K562 (cell line): ENCODE results near the gene NRP2. TPM values are rescaled to one million over a fixed set of nuclear protein-coding genes. Genes with fewer than 3 reads are reported as not detected.
A peak's percentile ranks its signal among the peaks of the same experiment; 100 is the strongest.

ENCODE experiments used
- ATAC-seq: fragments of 200-7000 bp; cut with Tn5 transposase; 3 replicates; pipeline ENCODE4 v1.9.1; 2020; ENCODE audit warnings: moderate library complexity
- BruUV-seq: library from RNA; stranded (reverse); fragments of 400-500 nt; replicated peaks from 2 replicates; lab custom pipeline; 2021; lab: Mats Ljungman, UMichigan
- CTCF ChIA-PET: fragments of 300-600 bp; formaldehyde crosslinking; extraction: SDS; loops from one replicate; lab custom pipeline; 2021; ENCODE audit warnings: low intra/inter-chr PET ratio; lab: Yijun Ruan, JAX
- POLR2A ChIA-PET: fragments of 300-600, 350-650 bp; sonication (Branson Sonifier 250); formaldehyde crosslinking; extraction: SDS; loops from one replicate; lab custom pipeline; 2021; ENCODE audit warnings: antibody characterized with exemption, inconsistent platforms; lab: Yijun Ruan, JAX
- DNase-seq, 4 experiments: peaks; one replicate each; pipeline versions ENCODE4 v3.0.0 to v3.0.0-alpha.2; 2011 to 2018; ENCODE audit warnings: low spot score in 3 of 4, mixed read lengths in 3 of 4; ENCODE audit errors: extremely low read depth in 1 of 4
- FAIRE-seq: peaks from 2 replicates; lab custom pipeline; 2011; peaks lifted over from hg19 to GRCh38; lab: Jason Lieb, UNC
- H2AFZ ChIP-seq: 2 replicates; pipeline ENCODE4 v1.6.0; 2011; ENCODE audit warnings: low read depth, low read length, control low read depth, inconsistent platforms
- H3K27ac ChIP-seq: fragments of 200-600 bp; 3 replicates; pipeline ENCODE4 v1.8.0; 2011; ENCODE audit warnings: low read depth, mild to moderate bottlenecking, control low read depth, inconsistent platforms, low read length, moderate library complexity, mixed read lengths; ENCODE audit errors: extremely low read depth
- H3K27me3 ChIP-seq, 2 experiments: fragments of 300-600 bp in 1 of 2; 2 replicates in 1 of 2; 3 replicates in 1 of 2; pipeline versions ENCODE4 v1.6.0 to v1.8.0; 2011; ENCODE audit warnings: inconsistent platforms in 2 of 2, low read length in 2 of 2, mild to moderate bottlenecking in 1 of 2, mixed read lengths in 1 of 2, moderate library complexity in 1 of 2; ENCODE audit not compliant: control insufficient read depth in 2 of 2, insufficient read depth in 2 of 2
- H3K36me3 ChIP-seq: fragments of 300-600 bp; 3 replicates; pipeline ENCODE4 v1.8.0; 2011; ENCODE audit warnings: mild to moderate bottlenecking, low read length, inconsistent platforms; ENCODE audit not compliant: control insufficient read depth, insufficient read depth
- H3K4me1 ChIP-seq, 2 experiments: fragments of 200-600 bp in 1 of 2; replicated peaks in 1 of 2; 2 replicates in 1 of 2; 3 replicates in 1 of 2; pipeline versions ENCODE4 v1.5.1 to v1.8.0; 2011; ENCODE audit warnings: inconsistent platforms in 2 of 2, low read length in 2 of 2, mild to moderate bottlenecking in 1 of 2, mixed read lengths in 1 of 2, moderate library complexity in 1 of 2; ENCODE audit not compliant: control insufficient read depth in 2 of 2, insufficient read depth in 2 of 2
- H3K4me2 ChIP-seq: 2 replicates; pipeline ENCODE4 v1.6.1; 2011; ENCODE audit warnings: low read length, control low read depth, inconsistent platforms, mixed read lengths; ENCODE audit not compliant: insufficient read depth
- H3K4me3 ChIP-seq: fragments of 200-600 bp; sonication (generic), shearing (Covaris generic); 2 replicates; pipeline ENCODE4 v1.5.1; 2016; ENCODE audit warnings: control low read depth, inconsistent platforms
- H3K79me2 ChIP-seq: fragments of 200-600 bp; 3 replicates; pipeline ENCODE4 v1.8.0; 2011; ENCODE audit warnings: low read length, inconsistent platforms; ENCODE audit not compliant: control insufficient read depth, insufficient read depth
- H3K9ac ChIP-seq, 2 experiments: 2 replicates each; pipeline versions ENCODE4 v1.6.0 to v1.6.1; 2011; ENCODE audit warnings: low read depth in 2 of 2, low read length in 2 of 2, control low read depth in 1 of 2, inconsistent platforms in 1 of 2, mild to moderate bottlenecking in 1 of 2, mixed read lengths in 1 of 2; ENCODE audit not compliant: insufficient read depth in 1 of 2
- H3K9me1 ChIP-seq: one replicate; pipeline ENCODE4 v1.6.0; 2011; ENCODE audit warnings: inconsistent platforms, mild to moderate bottlenecking, low read length, moderate library complexity; ENCODE audit not compliant: control insufficient read depth, insufficient read depth
- H3K9me3 ChIP-seq: replicated peaks from 2 replicates; pipeline ENCODE4 v1.5.1; 2011; ENCODE audit warnings: low read depth, low read length, inconsistent platforms; ENCODE audit not compliant: control insufficient read depth, insufficient read depth
- H4K20me1 ChIP-seq: replicated peaks from 2 replicates; pipeline ENCODE4 v1.6.1; 2011; ENCODE audit warnings: low read length, inconsistent platforms, mixed read lengths; ENCODE audit not compliant: control insufficient read depth, insufficient read depth
- HDAC3 ChIP-seq: fragments of 450-650 bp; IDR thresholded peaks from 2 replicates; pipeline ENCODE4 v1.6.1; 2018; ENCODE audit warnings: borderline replicate concordance, mild to moderate bottlenecking, moderate library complexity; ENCODE audit not compliant: partially characterized antibody
- NFATC3 ChIP-seq: fragments of 450-650 bp; IDR thresholded peaks from 2 replicates; pipeline ENCODE4 v1.6.1; 2017; ENCODE audit warnings: mild to moderate bottlenecking
- RBM25 ChIP-seq: fragments of 200-400 bp; formaldehyde crosslinking; IDR thresholded peaks from 2 replicates; pipeline ENCODE4 v1.6.1; 2018; ENCODE audit warnings: low read length, low read depth, moderate library complexity; ENCODE audit not compliant: severe bottlenecking
- SRSF1 ChIP-seq: fragments of 200-400 bp; formaldehyde crosslinking; IDR thresholded peaks from 2 replicates; pipeline ENCODE4 v1.6.1; 2017; ENCODE audit warnings: mild to moderate bottlenecking, low read depth, low read length, moderate library complexity
- TEAD1 ChIP-seq, 2 experiments: fragments of 450-650 bp in 1 of 2; sonication (generic) in 1 of 2; formaldehyde crosslinking; IDR thresholded peaks; 2 replicates each; pipeline versions ENCODE4 v1.4.0 to v1.8.0; 2020 to 2022; ENCODE audit warnings: mild to moderate bottlenecking in 2 of 2, missing genetic modification reagents in 1 of 2
- ZNF384 ChIP-seq: IDR thresholded peaks from 2 replicates; pipeline ENCODE4 v1.6.1; 2012; ENCODE audit warnings: low read depth, low read length, improper control_type of control experiment
- WGBS: fragments of 100-300 bp; shearing (Covaris generic); methylation state at CpG from one replicate; pipeline ENCODE4 v1.1.6; 2016; ENCODE audit warnings: low coverage, mixed read lengths; ENCODE audit not compliant: insufficient coverage; ENCODE audit errors: missing lambda C conversion rate; 5-methylcytosine and 5-hydroxymethylcytosine counted together
- in situ Hi-C: fragments of 300-500 bp; cut with MboI; formaldehyde crosslinking; loops from 4 replicates; pipeline ENCODE4 v1.15.0; 2018; ENCODE audit warnings: inconsistent platforms, mixed read lengths
- intact Hi-C: fragments of 100-400 bp; cut with micrococcal nuclease; formaldehyde crosslinking; loops from 2 replicates; pipeline ENCODE4 v1.14.2; 2022
- polyA plus RNA-seq, 8 experiments: library from polyadenylated mRNA; depleted of rRNA in 4 of 8; stranded (reverse) in 5 of 8; unstranded in 3 of 8; fragments of >200 nt; fragmentation: Nextera tagmentation in 2 of 8; fragmentation: Illumina TruSeq in 1 of 8; extraction: Ambion mirVana in 2 of 8; extraction: Trizol in 1 of 8; gene quantifications; 2 replicates each; pipeline versions ENCODE4 v1.2.1 to v1.2.3, GENCODE V29; 2011 to 2014; ENCODE audit warnings: inconsistent platforms in 1 of 8, missing spikeins in 1 of 8
- total RNA-seq, 7 experiments: library from RNA; depleted of rRNA in 6 of 7; stranded (reverse); fragments of >200 nt in 6 of 7; fragmentation: Illumina TruSeq in 2 of 7; extraction: Trizol in 2 of 7; gene quantifications; 2 replicates each; pipeline versions ENCODE4 v1.2.1 to v1.2.3, GENCODE V29; 2011 to 2021; ENCODE audit warnings: low replicate concordance in 1 of 7

NRP2 gene
- total and polyA plus RNA-seq, 9 of the 15 experiments (the other 6 are each of a cell fraction or from before 2014, with no cell fraction given), result 0.05 to 0.31 (median 0.15) TPM; not detected in 5

DNA sequence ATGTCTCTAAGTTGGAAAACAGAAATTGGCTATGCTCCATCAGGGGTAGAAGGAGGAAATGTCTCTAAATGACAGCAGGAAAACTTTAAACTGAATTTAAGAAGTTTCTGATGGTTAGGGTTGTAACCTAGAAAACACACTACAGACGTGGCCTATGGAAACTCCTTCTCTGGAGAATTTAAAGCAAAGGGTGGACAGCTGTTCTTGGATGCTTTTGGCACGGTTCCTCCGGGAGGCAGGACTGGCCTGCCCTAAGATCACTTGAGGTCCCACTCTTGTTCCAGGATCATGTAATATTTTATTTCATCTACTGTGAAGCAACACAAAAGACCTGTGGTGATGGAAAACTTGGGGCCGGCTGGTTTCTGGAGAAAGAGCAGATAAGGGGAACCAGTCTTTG lies 77.0 kb downstream of the NRP2 start (continued):
- no peak for TF ChIP-seq TEAD1 (CRISPR knock-in tag; IDR thresholded peaks at IDR 0.05)

DNA sequence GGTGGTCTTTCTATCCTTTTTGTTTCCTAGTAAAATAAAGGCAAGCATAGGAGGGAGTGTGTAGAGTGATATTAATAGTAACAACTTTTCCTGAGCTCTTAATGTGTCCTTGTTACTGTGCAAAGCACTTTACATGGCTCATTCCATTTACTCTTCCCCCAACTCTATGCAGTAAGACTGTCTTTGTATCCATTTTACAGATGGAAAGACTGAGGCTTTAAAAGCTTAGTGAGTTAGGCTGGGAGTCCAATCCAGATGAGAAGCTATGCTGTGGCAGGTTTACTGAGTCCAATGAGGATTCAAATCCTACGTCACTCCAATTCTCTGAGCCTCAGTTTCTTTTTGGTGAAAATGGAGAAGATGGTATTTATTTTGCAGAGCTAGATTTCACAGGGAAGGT lies 77.4 kb downstream of the NRP2 start:
- 0% methylated on average over 1 of the region's 1 CpG for WGBS
- ChIA-PET POLR2A (no interaction called here), CTCF (no interaction called here)
- FAIRE-seq (no peak), DNase-seq (no peak), ATAC-seq (no peak)
- peaks cover 0 to 4% of the 10 kb centered on the region in 2 experiments; a peak in 4 of 5 replicates for H3K4me1 ChIP-seq
- in situ Hi-C loops (no loop called here), intact Hi-C loops (loop anchor here (5.0 kb wide), 1 partner anchor 128 kb away; no protein-coding TSS in a partner anchor)
- H3K36me3 ChIP-seq, result no peaks in the 10 kb centered on the region
- no peak overlapping the region for H2AFZ ChIP-seq
- BruUV-seq, result no TSS peak
- no peaks in the 10 kb centered on the region for H3K9me1 ChIP-seq
- H3K79me2 ChIP-seq, result no peaks in the 10 kb centered on the region
- H3K27me3 ChIP-seq, result peaks cover 0 to 26% of the 10 kb centered on the region in 2 experiments; a peak in 3 of 5 replicates
- H4K20me1 ChIP-seq, result no peaks in the 10 kb centered on the region
- no peaks in the 10 kb centered on the region for H3K9me3 ChIP-seq
- no peak overlapping the region for H3K27ac ChIP-seq
- no peak overlapping the region for H3K4me3 ChIP-seq
- TF ChIP-seq SRSF1 (no peak), RBM25 (peak; percentile 53)
- no peak overlapping the region for H3K4me2 ChIP-seq
- H3K9ac ChIP-seq, result no peak overlapping the region

DNA sequence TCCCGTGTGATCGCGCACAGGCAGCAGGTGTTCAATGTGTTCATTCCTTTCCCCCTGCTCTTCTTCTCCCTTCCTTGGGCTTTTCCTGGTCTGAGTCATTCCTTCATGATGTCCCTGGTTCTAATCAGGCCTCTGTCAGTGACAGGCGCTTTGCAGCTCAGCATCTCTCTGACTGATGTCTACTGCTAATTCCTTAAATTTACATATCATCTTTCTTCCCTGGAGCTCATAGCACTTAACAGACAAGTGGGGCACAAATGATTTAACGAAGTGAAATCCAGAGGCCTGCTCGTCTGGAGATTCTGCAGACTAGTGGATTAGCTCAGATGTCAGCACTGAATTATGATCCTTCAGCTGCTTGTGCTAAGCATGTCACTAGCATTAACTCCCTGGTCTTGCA lies 77.9 kb downstream of the NRP2 start:
- ChIA-PET POLR2A (no interaction called here), CTCF (no interaction called here)
- intact Hi-C loops (loop anchor here (5.0 kb wide), 1 partner anchor 127 kb away; no protein-coding TSS in a partner anchor), in situ Hi-C loops (no loop called here)
- Histone ChIP-seq H3K27me3 (peaks cover 0 to 23% of the 10 kb centered on the region in 2 experiments; a peak in 3 of 5 replicates), H3K27ac (no peak overlapping the region), H3K9me1 (no peaks in the 10 kb centered on the region), H3K4me3 (no peak overlapping the region), H3K36me3 (no peaks in the 10 kb centered on the region), H2AFZ (no peak overlapping the region), H4K20me1 (no peaks in the 10 kb centered on the region), H3K9me3 (no peaks in the 10 kb centered on the region), H3K4me2 (no peak overlapping the region), H3K9ac (no peak overlapping the region), H3K4me1 (peaks cover 0 to 4% of the 10 kb centered on the region in 2 experiments; a peak in 4 of 5 replicates), H3K79me2 (no peaks in the 10 kb centered on the region)
- ATAC-seq, result no peak
- no peak for FAIRE-seq
- WGBS, result 2% methylated on average over 3 of the region's 6 CpGs
- BruUV-seq, result no TSS peak
- no peak for DNase-seq
- TF ChIP-seq ZNF384 (no peak), HDAC3 (no peak), NFATC3 (no peak)
